CD4-positive, alpha-beta T cell (primary cell): ENCODE results near the gene CCDC121. TPM values are rescaled to one million over a fixed set of nuclear protein-coding genes. Genes with fewer than 3 reads are reported as not detected.
A peak's percentile ranks its signal among the peaks of the same experiment; 100 is the strongest.
"Not testable (repeated sequence)": the region's sequence is repeated elsewhere in the genome, so short reads cannot be mapped to it uniquely, and the experiment has no call there.

Source experiments
- ATAC-seq: fragments of 200-7000 bp; cut with Tn5 transposase; one replicate; pipeline ENCODE4 v1.10.0; 2022; ENCODE audit warnings: mild to moderate bottlenecking; ENCODE audit not compliant: poor library complexity
- CTCF ChIA-PET: fragments of 350-600 bp; sonication (Branson Sonifier 250); formaldehyde crosslinking; loops from one replicate; lab custom pipeline; 2021; ENCODE audit warnings: antibody characterized with exemption, inconsistent platforms; lab: Charles Lee
- POLR2A ChIA-PET: fragments of 350-600 bp; sonication (Branson Sonifier 250); formaldehyde crosslinking; loops from one replicate; lab custom pipeline; 2021; ENCODE audit warnings: antibody characterized with exemption, inconsistent platforms; lab: Charles Lee
- DNase-seq, 14 experiments: peaks; one replicate each; pipeline ENCODE4 v3.0.0-alpha.2; 2013 to 2020; ENCODE audit warnings: mixed read lengths in 2 of 14
- H3K27ac ChIP-seq, 2 donors: one replicate each; pipeline versions ENCODE4 v1.5.1 to v1.7.0; 2013; ENCODE audit warnings: low read length in 2 of 2, low read depth in 1 of 2, mild to moderate bottlenecking in 1 of 2
- H3K27me3 ChIP-seq, 2 experiments: 1 replicate in 1 of 2; 2 replicates in 1 of 2; pipeline versions ENCODE4 v1.6.1 to v1.7.0; 2013; ENCODE audit warnings: low read length in 2 of 2, control low read depth in 1 of 2, mild to moderate bottlenecking in 1 of 2, moderate library complexity in 1 of 2; ENCODE audit not compliant: insufficient read depth in 2 of 2, control insufficient read depth in 1 of 2
- H3K36me3 ChIP-seq: one replicate; pipeline ENCODE4 v1.6.1; 2013; ENCODE audit warnings: low read length, control low read depth; ENCODE audit not compliant: insufficient read depth
- H3K4me1 ChIP-seq: one replicate; pipeline ENCODE4 v1.6.1; 2013; ENCODE audit warnings: low read length, control low read depth; ENCODE audit not compliant: insufficient read depth
- H3K4me3 ChIP-seq: one replicate; pipeline ENCODE4 v1.5.1; 2013; ENCODE audit warnings: mild to moderate bottlenecking, low read length, moderate library complexity
- H3K9me3 ChIP-seq, 2 experiments: 1 replicate in 1 of 2; 2 replicates in 1 of 2; pipeline versions ENCODE4 v1.6.1 to v1.7.0; 2013; ENCODE audit warnings: low read length in 2 of 2, mild to moderate bottlenecking in 2 of 2, control low read depth in 1 of 2, moderate library complexity in 1 of 2; ENCODE audit not compliant: control insufficient read depth in 1 of 2, insufficient read depth in 1 of 2
- H3K27ac Mint-ChIP-seq: one replicate; pipeline ENCODE4 v1.8.0; 2020; ENCODE audit warnings: mixed read lengths
- H3K27me3 Mint-ChIP-seq: one replicate; pipeline ENCODE4 v1.8.0; 2021; ENCODE audit warnings: mixed read lengths
- H3K36me3 Mint-ChIP-seq: one replicate; pipeline ENCODE4 v1.8.0; 2021; ENCODE audit warnings: low read depth, mixed read lengths
- H3K4me1 Mint-ChIP-seq: one replicate; pipeline ENCODE4 v1.8.0; 2021; ENCODE audit warnings: low read depth, mixed read lengths
- H3K4me3 Mint-ChIP-seq: one replicate; pipeline ENCODE4 v1.8.0; 2020; ENCODE audit warnings: mild to moderate bottlenecking, mixed read lengths
- H3K9me3 Mint-ChIP-seq: one replicate; pipeline ENCODE4 v1.8.0; 2020; ENCODE audit warnings: mixed read lengths
- CTCF ChIP-seq: fragments of 200-600 bp; IDR thresholded peaks from one replicate; pipeline ENCODE4 v1.8.0; 2022; ENCODE audit warnings: antibody characterized with exemption, mild to moderate bottlenecking
- intact Hi-C, 2 experiments: fragments of 100-400 bp; cut with DNase I in 1 of 2; cut with micrococcal nuclease in 1 of 2; formaldehyde crosslinking; loops; one replicate each; pipeline versions ENCODE4 v1.15.1 to v1.9.0; 2023 to 2025; cut with DNase I, micrococcal nuclease
- total RNA-seq, 174 experiments: library from RNA in 2 of 174; stranded (reverse) in 2 of 174; gene quantifications; one replicate each; pipeline ENCODE4 v1.2.3 and lab custom pipeline; 2021 to 2026

Gene CCDC121
- total RNA-seq, 2 experiments from 2014 or later, result 0.47 to 0.91 TPM

DNA sequence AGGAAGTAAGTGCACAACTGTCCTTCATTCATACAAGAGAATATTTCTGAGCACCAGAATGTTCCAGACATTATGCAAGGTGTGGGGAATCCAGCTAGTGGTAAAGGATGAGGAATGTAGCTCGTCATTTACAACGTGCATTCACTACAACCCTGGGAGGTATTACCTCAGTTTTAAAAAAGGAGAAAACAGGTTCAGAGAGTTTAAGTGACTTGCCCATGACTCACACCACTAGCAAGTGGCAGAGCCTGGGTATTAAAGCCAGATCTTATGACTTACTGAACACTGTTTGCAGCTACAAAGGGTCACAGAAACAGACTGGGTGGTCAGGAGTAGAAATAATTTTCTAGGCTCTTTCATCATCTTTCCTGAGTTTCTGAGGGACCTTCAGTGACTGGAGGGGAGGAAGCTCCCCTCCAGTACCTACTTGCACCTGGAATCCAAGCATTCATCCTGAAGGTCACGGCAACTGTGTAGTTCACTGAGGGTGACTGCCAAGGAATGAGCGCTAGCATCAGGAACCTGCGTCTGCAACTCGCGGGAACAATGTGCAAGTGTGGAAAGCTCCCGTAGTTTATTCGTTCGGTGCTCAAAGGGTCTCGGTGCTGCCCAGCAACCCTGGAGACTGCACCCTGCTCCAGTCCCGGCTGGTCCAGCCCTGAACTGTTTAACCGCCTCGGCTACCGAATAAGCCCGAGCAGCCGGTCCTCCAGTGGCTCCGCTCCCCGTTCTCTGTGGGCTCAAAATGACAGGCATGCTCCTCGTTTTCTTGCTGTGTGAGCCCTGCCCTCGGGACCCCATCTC, 647 bp downstream of the CCDC121 start:
- ATAC-seq (peak; percentile 17), DNase-seq (peak in 3 of 14 experiments; percentile 12 to 53 (median 41))
- intact Hi-C loops, result loop anchor here (2.0 to 10.0 kb wide), 9 partner anchors 35 to 557 kb away; partner anchors contain the start of genes ZNF512 (in 2 of the 2), IFT172 (in 1 of the 2), KRTCAP3 (in 1 of the 2) and OST4 (in 1 of the 2)
- Histone ChIP-seq H3K9me3 (no peaks in the 10 kb centered on the region), H3K4me3 (peak overlapping the region; percentile 86), H3K27ac (peak overlapping the region in 1 of 2 donors; percentile 72), H3K4me1 (peaks cover 21% of the 10 kb centered on the region), H3K27me3 (no peaks in the 10 kb centered on the region), H3K36me3 (peaks cover 33% of the 10 kb centered on the region)
- Mint-ChIP-seq H3K36me3 (peaks cover 41% of the 10 kb centered on the region), H3K4me3 (no peak overlapping the region), H3K9me3 (no peaks in the 10 kb centered on the region), H3K4me1 (peaks cover 20% of the 10 kb centered on the region), H3K27me3 (no peaks in the 10 kb centered on the region), H3K27ac (no peak overlapping the region)
- ChIA-PET CTCF (interaction anchor here (1.0 to 3.1 kb wide), 4 partner anchors 23 to 199 kb away, joined by 3 to 17 read pairs (median 4); partner anchors contain the start of genes NRBP1, SLC4A1AP and SUPT7L), POLR2A (interaction anchor here (0.6 to 1.9 kb wide), 12 partner anchors 13 to 305 kb away, joined by 3 to 20 read pairs (median 5); partner anchors contain the start of genes BABAM2, GTF3C2, MPV17 and NRBP1)
- no peak for TF ChIP-seq CTCF

DNA sequence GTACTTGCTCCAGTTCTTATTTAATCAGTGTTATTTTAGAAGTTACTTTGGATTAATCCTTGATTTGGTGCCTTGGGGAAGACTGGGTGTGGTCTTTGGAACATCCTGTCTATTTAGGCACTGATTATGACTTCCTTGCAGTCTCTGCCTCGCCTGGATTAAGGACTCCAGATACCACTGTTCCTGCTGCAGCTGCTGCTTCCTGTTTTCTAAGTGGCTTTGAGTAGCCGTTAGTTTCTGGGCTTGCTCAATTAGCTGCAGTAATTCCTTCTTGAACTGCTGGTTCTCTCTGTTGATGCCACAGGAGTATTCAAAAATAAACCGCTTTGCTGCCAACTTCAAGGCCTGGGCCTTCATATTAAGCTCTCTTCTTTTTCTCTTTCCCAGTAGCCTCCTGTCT, 1.9 kb downstream of the CCDC121 start:
- H3K27me3 Mint-ChIP-seq, H3K9me3 Mint-ChIP-seq, POLR2A ChIA-PET, H3K4me3 ChIP-seq, ATAC-seq, H3K27me3 ChIP-seq, H3K27ac ChIP-seq, H3K9me3 ChIP-seq: not testable (repeated sequence)
- Mint-ChIP-seq H3K36me3 (peaks cover 44% of the 10 kb centered on the region), H3K4me1 (peaks cover 14% of the 10 kb centered on the region), H3K4me3 (peak overlapping the region; percentile 54), H3K27ac (peak overlapping the region; percentile 60)
- DNase-seq, result peak in 1 of 14 experiments; percentile 9
- Histone ChIP-seq H3K4me1 (peaks cover 21% of the 10 kb centered on the region), H3K36me3 (peaks cover 34% of the 10 kb centered on the region)
- intact Hi-C loops, result loop anchor here in 1 of 2 experiments (5.0 to 10.0 kb wide), 5 partner anchors 45 to 262 kb away; partner anchors contain the start of genes KRTCAP3, PPM1G, ZNF512 and ZNF513
- CTCF ChIA-PET, result interaction anchor here (3.1 kb wide), 1 partner anchor 56 kb away, joined by 17 read pairs; no protein-coding TSS in a partner anchor

GRCh38 chr2:27626323-27626722, 2.5 kb downstream of the CCDC121 start:
- H3K27me3 ChIP-seq, CTCF ChIA-PET, H3K27me3 Mint-ChIP-seq, H3K9me3 Mint-ChIP-seq, POLR2A ChIA-PET, H3K4me3 ChIP-seq, ATAC-seq, H3K9me3 ChIP-seq, H3K4me1 Mint-ChIP-seq, H3K4me3 Mint-ChIP-seq, DNase-seq: not testable (repeated sequence)
- H3K36me3 ChIP-seq, result peaks cover 38% of the 10 kb centered on the region
- Mint-ChIP-seq H3K36me3 (peaks cover 44% of the 10 kb centered on the region), H3K27ac (peak overlapping the region; percentile 60)
- peaks cover 21% of the 10 kb centered on the region for H3K4me1 ChIP-seq
- H3K27ac ChIP-seq, result peak overlapping the region in 1 of 2 donors; percentile 13
- intact Hi-C loops, result loop anchor here in 1 of 2 experiments (5.0 to 10.0 kb wide), 5 partner anchors 44 to 262 kb away; partner anchors contain the start of genes KRTCAP3, PPM1G, ZNF512 and ZNF513

DNA sequence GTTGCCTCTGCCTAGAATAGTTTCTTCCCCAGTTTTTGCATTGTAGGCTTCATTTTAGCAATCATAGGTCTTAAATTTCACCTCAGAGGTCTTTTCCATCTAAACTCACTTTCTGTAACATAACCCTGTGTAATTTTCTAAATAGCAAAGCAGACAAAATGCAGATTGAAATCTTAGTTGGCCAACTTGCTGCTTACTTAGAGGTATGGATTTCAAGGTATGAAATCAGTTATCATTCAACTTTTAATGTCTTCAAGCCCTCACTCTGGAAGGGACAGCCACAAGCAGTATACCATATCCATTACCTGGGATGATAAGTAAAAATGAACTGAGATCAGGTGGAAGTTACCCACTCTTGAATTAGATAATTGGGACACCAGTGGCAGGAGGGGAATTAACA, 3.9 kb downstream of the CCDC121 start:
- ATAC-seq (no peak), DNase-seq (no peak)
- ChIA-PET CTCF (interaction anchor here (1.4 kb wide), 1 partner anchor 9 kb away, joined by 3 read pairs; no protein-coding TSS in a partner anchor), POLR2A (no interaction called here)
- Histone ChIP-seq H3K27ac (no peak overlapping the region), H3K36me3 (peaks cover 39% of the 10 kb centered on the region), H3K4me3 (no peak overlapping the region), H3K4me1 (peaks cover 15% of the 10 kb centered on the region), H3K9me3 (no peaks in the 10 kb centered on the region), H3K27me3 (no peaks in the 10 kb centered on the region)
- intact Hi-C loops, result loop anchor here in 1 of 2 experiments (5.0 to 10.0 kb wide), 5 partner anchors 43 to 260 kb away; partner anchors contain the start of genes KRTCAP3, PPM1G, ZNF512 and ZNF513
- H3K27ac Mint-ChIP-seq, result no peak overlapping the region
- TF ChIP-seq CTCF, result no peak
- no peaks in the 10 kb centered on the region for H3K27me3 Mint-ChIP-seq
- H3K4me3 Mint-ChIP-seq, result no peak overlapping the region
- peaks cover 49% of the 10 kb centered on the region for H3K36me3 Mint-ChIP-seq
- H3K4me1 Mint-ChIP-seq, result no peaks in the 10 kb centered on the region
- H3K9me3 Mint-ChIP-seq, result no peaks in the 10 kb centered on the region
